H1 (cell line): ENCODE data around the gene SLC39A11. TPM values are rescaled to one million over a fixed set of nuclear protein-coding genes. Genes with fewer than 3 reads are reported as not detected.

ENCODE experiments used
- CTCF ChIA-PET: fragments of 300-600 bp; sonication (Branson Sonifier 250); formaldehyde crosslinking; loops from one replicate; lab custom pipeline; 2021; ENCODE audit not compliant: partially characterized antibody; lab: Charles Lee
- POLR2A ChIA-PET: fragments of 300-600 bp; sonication (Branson Sonifier 250); formaldehyde crosslinking; loops from one replicate; lab custom pipeline; 2021; ENCODE audit warnings: inconsistent platforms; ENCODE audit not compliant: partially characterized antibody; lab: Charles Lee
- DNase-seq, 2 experiments: peaks; one replicate each; pipeline versions ENCODE4 v3.0.0 to v3.0.0-alpha.2; 2010 to 2022; ENCODE audit warnings: low spot score in 2 of 2, low read depth in 1 of 2, mixed read lengths in 1 of 2
- FAIRE-seq: peaks from 2 replicates; lab custom pipeline; 2011; peaks lifted over from hg19 to GRCh38; lab: Jason Lieb, UNC
- H2AFZ ChIP-seq: 2 replicates; pipeline ENCODE4 v1.8.1; 2012; ENCODE audit warnings: low read length, inconsistent platforms
- H2AK5ac ChIP-seq: 2 replicates; pipeline ENCODE4 v1.6.1; 2013; ENCODE audit warnings: low read depth, low read length
- H2BK120ac ChIP-seq: replicated peaks from 2 replicates; pipeline ENCODE3; 2013; ENCODE audit warnings: low read depth, low read length, inconsistent platforms
- H2BK12ac ChIP-seq: 2 replicates; pipeline ENCODE4 v1.6.1; 2013; ENCODE audit warnings: low read depth, low read length
- H2BK15ac ChIP-seq: 2 replicates; pipeline ENCODE4 v1.6.1; 2013; ENCODE audit warnings: low read length
- H2BK20ac ChIP-seq: 2 replicates; pipeline ENCODE4 v1.6.1; 2013; ENCODE audit warnings: low read length
- H2BK5ac ChIP-seq: 2 replicates; pipeline ENCODE4 v1.6.1; 2013; ENCODE audit warnings: low read depth, low read length
- H3K14ac ChIP-seq: 2 replicates; pipeline ENCODE4 v1.6.1; 2013; ENCODE audit warnings: inconsistent platforms; ENCODE audit not compliant: insufficient read length
- H3K18ac ChIP-seq: 2 replicates; pipeline ENCODE4 v1.6.1; 2013; ENCODE audit warnings: low read length; ENCODE audit errors: extremely low read depth
- H3K23ac ChIP-seq: 2 replicates; pipeline ENCODE4 v1.6.1; 2013; ENCODE audit warnings: inconsistent platforms; ENCODE audit not compliant: insufficient read length
- H3K23me2 ChIP-seq: 2 replicates; pipeline ENCODE4 v1.6.1; 2013; ENCODE audit warnings: low read depth, low read length
- H3K27ac ChIP-seq: 2 replicates; pipeline ENCODE4 v1.6.1; 2011; ENCODE audit warnings: low read depth, low read length, inconsistent platforms
- H3K27me3 ChIP-seq, 4 experiments: replicated peaks in 1 of 4; 1 replicate in 1 of 4; 2 replicates in 3 of 4; pipeline versions ENCODE4 v1.6.1 to v1.8.1; 2011 to 2013; ENCODE audit warnings: low read length in 3 of 4, mild to moderate bottlenecking in 3 of 4, inconsistent platforms in 2 of 4, mixed read lengths in 2 of 4, moderate library complexity in 1 of 4; ENCODE audit not compliant: control insufficient read depth in 3 of 4, insufficient read depth in 3 of 4; ENCODE audit errors: extremely low read depth in 1 of 4
- H3K36me3 ChIP-seq, 4 experiments: 2 replicates each; pipeline versions ENCODE4 v1.6.1 to v1.8.1; 2011 to 2013; ENCODE audit warnings: mild to moderate bottlenecking in 4 of 4, low read length in 3 of 4, moderate library complexity in 2 of 4, control low read depth in 1 of 4, inconsistent platforms in 1 of 4; ENCODE audit not compliant: insufficient read depth in 4 of 4, control insufficient read depth in 2 of 4
- H3K4ac ChIP-seq: replicated peaks from 2 replicates; pipeline ENCODE3; 2013; ENCODE audit warnings: low read length, low read depth, mixed read lengths, inconsistent platforms; ENCODE audit not compliant: insufficient read length
- H3K4me1 ChIP-seq, 4 experiments: replicated peaks in 1 of 4; 1 replicate in 1 of 4; 2 replicates in 3 of 4; pipeline versions ENCODE4 v1.6.1 to v1.8.1; 2011 to 2013; ENCODE audit warnings: low read length in 3 of 4, inconsistent platforms in 2 of 4, mixed read lengths in 1 of 4; ENCODE audit not compliant: insufficient read depth in 4 of 4, control insufficient read depth in 3 of 4
- H3K4me2 ChIP-seq, 2 experiments: 2 replicates each; pipeline versions ENCODE4 v1.6.1 to v1.8.1; 2011 to 2013; ENCODE audit warnings: low read depth in 2 of 2, low read length in 2 of 2, control low read depth in 1 of 2, inconsistent platforms in 1 of 2, mild to moderate bottlenecking in 1 of 2; ENCODE audit not compliant: insufficient read depth in 1 of 2
- H3K4me3 ChIP-seq, 4 experiments: fragments of 200-600, 300-600 bp in 1 of 4; sonication (generic), shearing (Covaris generic), sonication (Bioruptor Twin) in 1 of 4; 2 replicates each; pipeline versions ENCODE4 v1.5.1 to v1.8.1; 2011 to 2016; ENCODE audit warnings: low read length in 4 of 4, low read depth in 3 of 4, control low read depth in 2 of 4, inconsistent platforms in 2 of 4, mild to moderate bottlenecking in 2 of 4, mixed read lengths in 1 of 4, moderate library complexity in 1 of 4; ENCODE audit not compliant: insufficient read depth in 2 of 4; ENCODE audit errors: extremely low read depth in 1 of 4
- H3K56ac ChIP-seq: replicated peaks from 2 replicates; pipeline ENCODE3; 2013; ENCODE audit warnings: low read depth, mild to moderate bottlenecking, mixed read lengths, low read length, inconsistent platforms; ENCODE audit not compliant: insufficient read length
- H3K79me1 ChIP-seq: 2 replicates; pipeline ENCODE4 v1.6.1; 2013; ENCODE audit warnings: low read depth, low read length, control low read depth
- H3K79me2 ChIP-seq, 2 experiments: 2 replicates each; pipeline versions ENCODE4 v1.6.1 to v1.8.1; 2012 to 2013; ENCODE audit warnings: low read length in 2 of 2, mild to moderate bottlenecking in 2 of 2, inconsistent platforms in 1 of 2; ENCODE audit not compliant: insufficient read depth in 2 of 2, control insufficient read depth in 1 of 2
- H3K9ac ChIP-seq, 4 experiments: replicated peaks in 1 of 4; 1 replicate in 1 of 4; 2 replicates in 3 of 4; pipeline versions ENCODE4 v1.6.1 to v1.8.1; 2011 to 2013; ENCODE audit warnings: low read depth in 3 of 4, low read length in 3 of 4, control low read depth in 2 of 4, mild to moderate bottlenecking in 2 of 4, moderate library complexity in 2 of 4, inconsistent platforms in 1 of 4; ENCODE audit errors: extremely low read depth in 1 of 4
- H3K9me3 ChIP-seq, 2 experiments: 2 replicates each; pipeline versions ENCODE4 v1.6.1 to v1.8.1; 2012 to 2013; ENCODE audit warnings: mild to moderate bottlenecking in 2 of 2, moderate library complexity in 2 of 2, control low read depth in 1 of 2, inconsistent platforms in 1 of 2, low read depth in 1 of 2, low read length in 1 of 2, mixed read lengths in 1 of 2; ENCODE audit not compliant: insufficient read depth in 2 of 2
- H4K20me1 ChIP-seq, 2 experiments: replicated peaks in 1 of 2; 2 replicates each; pipeline versions ENCODE3 to v1.8.1; 2011 to 2013; ENCODE audit warnings: inconsistent platforms in 2 of 2, low read length in 2 of 2, mild to moderate bottlenecking in 1 of 2; ENCODE audit not compliant: insufficient read depth in 2 of 2, control insufficient read depth in 1 of 2
- H4K5ac ChIP-seq: 2 replicates; pipeline ENCODE4 v1.6.1; 2013; ENCODE audit warnings: low read length, low read depth, mixed read lengths, inconsistent platforms; ENCODE audit not compliant: insufficient read length
- H4K8ac ChIP-seq: 2 replicates; pipeline ENCODE4 v1.8.0; 2013; ENCODE audit warnings: mild to moderate bottlenecking, moderate library complexity, low read length, inconsistent platforms; ENCODE audit not compliant: insufficient read depth; ENCODE audit errors: extremely low read depth
- H4K91ac ChIP-seq: replicated peaks from 2 replicates; pipeline ENCODE3; 2013; ENCODE audit warnings: low read length, mixed read lengths, inconsistent platforms; ENCODE audit not compliant: insufficient read length
- CEBPB ChIP-seq: IDR thresholded peaks from 2 replicates; pipeline ENCODE4 v1.6.1; 2012; ENCODE audit warnings: low read depth, low read length
- WGBS, 2 experiments: shearing (Covaris generic) in 1 of 2; methylation state at CpG; one replicate each; pipeline versions ENCODE4 v1.1.6 to v1.1.7; 2013 to 2015; ENCODE audit warnings: low lambda C conversion rate in 2 of 2, mixed read lengths in 2 of 2, inconsistent platforms in 1 of 2, low coverage in 1 of 2, missing lambda C conversion rate in 1 of 2; ENCODE audit not compliant: insufficient replicate concordance in 2 of 2, insufficient coverage in 1 of 2, insufficient read length in 1 of 2; ENCODE audit errors: extremely low coverage in 1 of 2, missing lambda C conversion rate in 1 of 2; 5-methylcytosine and 5-hydroxymethylcytosine counted together
- polyA plus RNA-seq, 7 experiments: library from polyadenylated mRNA; depleted of rRNA in 3 of 7; stranded (reverse) in 5 of 7; unstranded in 2 of 7; fragments of >200 nt in 5 of 7; fragments of 200-250 nt in 2 of 7; gene quantifications; 1 replicate in 5 of 7; 2 replicates in 1 of 7; 4 replicates in 1 of 7; pipeline versions ENCODE4 v1.2.1 to v1.2.3, GENCODE V29; 2011 to 2013; ENCODE audit warnings: missing spikeins in 2 of 7, mixed read lengths in 2 of 7
- total RNA-seq: library from RNA; stranded (reverse); fragmentation: NEBNext Ultra II Directional; extraction: Animal tissue kit (Norgen Biotek cat#: 25700); gene quantifications from 2 replicates; pipeline ENCODE4 v1.2.1, GENCODE V29; 2021

The SLC39A11 gene
- total and polyA plus RNA-seq, 2 of the 8 experiments (the other 6 are each of a cell fraction or from before 2014, with no cell fraction given), result 12.2 to 19.6 TPM

DNA sequence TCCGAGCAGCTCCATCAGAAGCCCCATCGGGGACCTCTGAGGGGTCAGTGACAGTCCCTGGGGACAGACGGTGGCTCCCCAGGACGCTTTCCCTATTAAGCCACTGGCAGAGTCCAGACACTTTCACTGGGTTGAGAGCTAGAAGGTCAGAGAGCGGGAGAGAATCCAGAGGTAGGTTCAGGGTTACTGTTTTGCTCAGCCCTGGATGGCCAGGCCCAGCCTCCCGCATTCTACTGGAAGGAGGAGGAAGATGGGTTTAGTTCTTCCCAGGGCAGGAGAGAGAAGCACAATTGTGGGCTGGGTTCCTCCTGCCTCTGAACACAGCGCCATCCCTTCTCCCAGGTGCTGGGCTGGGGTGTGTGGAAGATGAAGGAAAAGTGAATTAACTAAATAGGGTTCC lies 452.8 kb downstream of the SLC39A11 start:
- no peak overlapping the region for H2BK12ac ChIP-seq
- H3K56ac ChIP-seq, result no peak overlapping the region
- no peak overlapping the region for H4K91ac ChIP-seq
- H3K4me2 ChIP-seq, result no peak overlapping the region
- ChIA-PET POLR2A (no interaction called here), CTCF (interaction anchor here (1.0 to 3.9 kb wide), 5 partner anchors 14 to 81 kb away, joined by 3 to 21 read pairs (median 4); no protein-coding TSS in a partner anchor)
- H3K14ac ChIP-seq, result no peak overlapping the region
- no peak for DNase-seq
- no peak overlapping the region for H2BK15ac ChIP-seq
- H3K36me3 ChIP-seq, result no peaks in the 10 kb centered on the region
- no peaks in the 10 kb centered on the region for H3K9me3 ChIP-seq
- H3K27ac ChIP-seq, result no peak overlapping the region
- no peaks in the 10 kb centered on the region for H3K79me1 ChIP-seq
- no peaks in the 10 kb centered on the region for H4K20me1 ChIP-seq
- H3K4me1 ChIP-seq, result no peaks in the 10 kb centered on the region
- H3K79me2 ChIP-seq, result no peaks in the 10 kb centered on the region
- no peak overlapping the region for H2BK20ac ChIP-seq
- no peak overlapping the region for H3K18ac ChIP-seq
- H3K4ac ChIP-seq, result no peak overlapping the region
- H3K27me3 ChIP-seq, result no peaks in the 10 kb centered on the region
- no peak overlapping the region for H4K5ac ChIP-seq
- no peak overlapping the region for H2BK120ac ChIP-seq
- no peak overlapping the region for H2AK5ac ChIP-seq
- no peak overlapping the region for H2BK5ac ChIP-seq
- 91% methylated on average over 7 of the region's 7 CpGs; no CpG with 5 or more reads in 1 of the 2 experiments for WGBS, 2 experiments
- no peak for FAIRE-seq
- H3K23me2 ChIP-seq, result no peaks in the 10 kb centered on the region
- H3K4me3 ChIP-seq, result no peak overlapping the region
- H3K23ac ChIP-seq, result no peak overlapping the region
- no peak overlapping the region for H2AFZ ChIP-seq
- no peak overlapping the region for H4K8ac ChIP-seq
- no peak overlapping the region for H3K9ac ChIP-seq
- no peak for TF ChIP-seq CEBPB
